ENCODE results near the gene ALB. TPM values are rescaled to one million over a fixed set of nuclear protein-coding genes. Genes with fewer than 3 reads are reported as not detected.

The ALB gene
- total RNA-seq, 2 donors from 2014 or later = 0.41 TPM; not detected in 1

DNA sequence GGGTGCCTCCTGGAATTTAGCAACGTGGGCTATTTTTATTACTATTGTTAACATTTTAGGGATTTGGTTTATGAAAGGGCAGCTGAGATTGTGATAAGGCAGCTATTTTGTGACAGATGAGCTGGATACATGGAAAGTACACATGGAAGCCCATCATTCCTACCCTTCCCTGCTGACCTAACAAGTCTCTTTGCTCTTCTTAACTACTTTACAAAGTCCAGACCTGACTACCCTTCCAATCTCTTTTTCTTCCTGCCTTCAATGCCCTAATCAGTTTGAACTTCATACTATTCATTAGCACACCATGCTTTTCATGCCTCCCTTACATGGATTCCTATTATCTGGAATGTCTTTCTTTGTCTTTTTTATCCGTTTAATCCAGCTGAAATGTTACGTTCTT is 22.6 kb downstream of the ALB start:
- Histone ChIP-seq H3K4me1 (no peaks in the 10 kb centered on the region), H3K27me3 (no peaks in the 10 kb centered on the region), H3K36me3 (no peaks in the 10 kb centered on the region), H3K4me3 (no peak overlapping the region), H3K9me3 (no peaks in the 10 kb centered on the region), H3K27ac (no peak overlapping the region)
- TF ChIP-seq, protein P1, sequence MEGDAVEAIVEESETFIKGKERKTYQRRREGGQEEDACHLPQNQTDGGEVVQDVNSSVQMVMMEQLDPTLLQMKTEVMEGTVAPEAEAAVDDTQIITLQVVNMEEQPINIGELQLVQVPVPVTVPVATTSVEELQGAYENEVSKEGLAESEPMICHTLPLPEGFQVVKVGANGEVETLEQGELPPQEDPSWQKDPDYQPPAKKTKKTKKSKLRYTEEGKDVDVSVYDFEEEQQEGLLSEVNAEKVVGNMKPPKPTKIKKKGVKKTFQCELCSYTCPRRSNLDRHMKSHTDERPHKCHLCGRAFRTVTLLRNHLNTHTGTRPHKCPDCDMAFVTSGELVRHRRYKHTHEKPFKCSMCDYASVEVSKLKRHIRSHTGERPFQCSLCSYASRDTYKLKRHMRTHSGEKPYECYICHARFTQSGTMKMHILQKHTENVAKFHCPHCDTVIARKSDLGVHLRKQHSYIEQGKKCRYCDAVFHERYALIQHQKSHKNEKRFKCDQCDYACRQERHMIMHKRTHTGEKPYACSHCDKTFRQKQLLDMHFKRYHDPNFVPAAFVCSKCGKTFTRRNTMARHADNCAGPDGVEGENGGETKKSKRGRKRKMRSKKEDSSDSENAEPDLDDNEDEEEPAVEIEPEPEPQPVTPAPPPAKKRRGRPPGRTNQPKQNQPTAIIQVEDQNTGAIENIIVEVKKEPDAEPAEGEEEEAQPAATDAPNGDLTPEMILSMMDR (IDR thresholded peaks at IDR 0.05) = no peak
- DNase-seq (ENCODE audit: low spot score) = no peak

- Histone ChIP-seq H3K9me3 (no peaks in the 10 kb centered on the region), H3K36me3 (no peaks in the 10 kb centered on the region), H3K27ac (no peak overlapping the region), H3K4me1 (no peaks in the 10 kb centered on the region), H3K27me3 (no peaks in the 10 kb centered on the region), H3K4me3 (no peak overlapping the region)
- TF ChIP-seq, protein P1 (IDR thresholded peaks at IDR 0.05) = no peak
- no peak for DNase-seq (ENCODE audit: low spot score)
Observed at GRCh38 chr4:73429118-73429517, 25.0 kb downstream of the ALB start.

DNA sequence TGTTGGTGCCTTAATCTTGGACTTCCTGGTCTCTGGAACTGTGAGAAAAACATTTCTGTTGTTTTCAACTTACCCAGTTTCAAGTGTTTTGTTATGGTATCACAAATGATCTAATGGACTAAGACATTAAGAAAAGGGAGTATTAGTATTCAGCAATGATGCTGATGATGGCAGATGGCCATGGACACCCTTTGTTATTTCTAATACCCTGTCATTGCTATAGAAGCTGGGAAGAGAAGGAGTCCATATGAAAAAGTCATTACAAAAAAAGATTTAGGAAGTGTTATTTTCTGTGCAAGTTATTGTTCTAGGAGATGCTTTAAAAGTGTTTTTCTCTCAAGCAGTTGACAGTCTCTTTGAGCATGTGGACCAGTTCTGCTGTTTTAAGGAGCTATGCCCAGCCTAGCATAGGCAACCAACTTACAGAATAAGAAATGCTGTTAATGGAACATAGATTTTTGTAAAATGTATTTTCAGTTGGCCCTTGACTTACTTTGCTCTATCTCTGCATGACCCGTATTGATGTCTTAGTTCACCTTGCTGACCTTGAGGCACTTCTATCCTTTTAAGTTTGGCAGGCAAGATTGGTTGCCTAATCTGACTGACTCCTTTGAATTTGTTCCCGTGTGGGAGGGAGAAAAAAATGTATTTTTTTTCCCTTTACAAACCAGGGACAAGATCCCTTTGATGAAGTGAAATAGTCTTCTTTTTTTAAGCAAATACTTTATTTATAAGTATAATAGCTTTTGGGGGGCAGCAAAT is 25.9 kb downstream of the ALB start:
- Histone ChIP-seq H3K4me1 (no peaks in the 10 kb centered on the region), H3K36me3 (no peaks in the 10 kb centered on the region), H3K27me3 (no peaks in the 10 kb centered on the region), H3K4me3 (no peak overlapping the region), H3K9me3 (no peaks in the 10 kb centered on the region), H3K27ac (no peak overlapping the region)
- TF ChIP-seq, protein P1 (IDR thresholded peaks at IDR 0.05) = no peak
- DNase-seq (ENCODE audit: low spot score) = no peak

GRCh38 chr4:73431813-73432168 is 27.7 kb downstream of the ALB start:
- Histone ChIP-seq H3K4me1 (no peaks in the 10 kb centered on the region), H3K4me3 (no peak overlapping the region), H3K27me3 (no peaks in the 10 kb centered on the region), H3K36me3 (no peaks in the 10 kb centered on the region), H3K9me3 (no peaks in the 10 kb centered on the region), H3K27ac (no peak overlapping the region)
- DNase-seq (ENCODE audit: low spot score) = no peak
- TF ChIP-seq, protein P1 (IDR thresholded peaks at IDR 0.05) = no peak

DNA sequence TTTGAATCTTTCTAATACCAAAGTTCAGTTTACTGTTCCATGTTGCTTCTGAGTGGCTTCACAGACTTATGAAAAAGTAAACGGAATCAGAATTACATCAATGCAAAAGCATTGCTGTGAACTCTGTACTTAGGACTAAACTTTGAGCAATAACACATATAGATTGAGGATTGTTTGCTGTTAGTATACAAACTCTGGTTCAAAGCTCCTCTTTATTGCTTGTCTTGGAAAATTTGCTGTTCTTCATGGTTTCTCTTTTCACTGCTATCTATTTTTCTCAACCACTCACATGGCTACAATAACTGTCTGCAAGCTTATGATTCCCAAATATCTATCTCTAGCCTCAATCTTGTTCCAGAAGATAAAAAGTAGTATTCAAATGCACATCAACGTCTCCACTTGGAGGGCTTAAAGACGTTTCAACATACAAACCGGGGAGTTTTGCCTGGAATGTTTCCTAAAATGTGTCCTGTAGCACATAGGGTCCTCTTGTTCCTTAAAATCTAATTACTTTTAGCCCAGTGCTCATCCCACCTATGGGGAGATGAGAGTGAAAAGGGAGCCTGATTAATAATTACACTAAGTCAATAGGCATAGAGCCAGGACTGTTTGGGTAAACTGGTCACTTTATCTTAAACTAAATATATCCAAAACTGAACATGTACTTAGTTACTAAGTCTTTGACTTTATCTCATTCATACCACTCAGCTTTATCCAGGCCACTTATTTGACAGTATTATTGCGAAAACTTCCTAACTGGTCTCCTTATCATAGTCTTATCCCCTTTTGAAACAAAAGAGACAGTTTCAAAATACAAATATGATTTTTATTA is 28.3 kb downstream of the ALB start:
- H3K4me3 ChIP-seq = no peak overlapping the region
- H3K9me3 ChIP-seq = no peaks in the 10 kb centered on the region
- no peaks in the 10 kb centered on the region for H3K27me3 ChIP-seq
- H3K27ac ChIP-seq = no peak overlapping the region
- TF ChIP-seq, protein P1 (IDR thresholded peaks at IDR 0.05) = no peak
- H3K4me1 ChIP-seq = no peaks in the 10 kb centered on the region
- DNase-seq (ENCODE audit: low spot score) = no peak
- H3K36me3 ChIP-seq = no peaks in the 10 kb centered on the region

Measured in right atrium auricular region (tissue), 2 donors.